Suprapubic skin (tissue), 4 donors: ENCODE results near the gene MRO.

Experiments
- EP300 ChIP-seq: sonication (generic); formaldehyde crosslinking; IDR thresholded peaks from one replicate; pipeline ENCODE4 v1.6.1; 2017; ENCODE audit warnings: antibody characterized with exemption
- POLR2A ChIP-seq, 2 donors: fragments of 450-650 bp; IDR thresholded peaks; one replicate each; pipeline ENCODE4 v1.6.1; 2017; ENCODE audit warnings: antibody characterized with exemption in 2 of 2, mild to moderate bottlenecking in 2 of 2, moderate library complexity in 2 of 2
- POLR2AphosphoS5 ChIP-seq, 3 donors: sonication (generic); formaldehyde crosslinking; IDR thresholded peaks; one replicate each; pipeline ENCODE4 v1.6.1; 2017; ENCODE audit warnings: antibody characterized with exemption in 3 of 3
- TF ChIP-seq, protein P1 (sequence below), 2 donors: fragments of 200-600 bp in 1 of 2; fragments of 450-650 bp in 1 of 2; sonication (generic) in 1 of 2; IDR thresholded peaks; one replicate each; pipeline ENCODE4 v1.5.1; 2016 to 2019; ENCODE audit warnings: antibody characterized with exemption in 2 of 2, mild to moderate bottlenecking in 1 of 2, moderate library complexity in 1 of 2

DNA sequence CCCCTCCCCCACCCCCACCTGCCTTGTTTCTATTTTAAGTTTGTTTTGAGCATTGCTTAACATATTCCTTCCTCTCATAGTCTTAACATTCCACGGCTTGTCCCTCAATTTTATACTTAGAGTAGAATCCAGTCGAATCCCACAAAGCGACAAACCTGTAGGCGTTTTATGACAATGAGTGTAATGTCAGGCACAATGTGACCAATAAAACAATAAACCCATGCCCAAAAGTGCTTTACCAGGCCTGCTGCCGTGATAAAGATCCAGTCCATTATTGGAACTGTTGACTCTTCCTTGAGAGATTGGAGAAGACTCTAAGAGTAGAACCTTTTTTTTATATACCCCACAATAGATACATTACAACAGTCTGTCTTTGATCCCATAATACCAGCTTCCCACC, 6.2 kb upstream of the MRO start:
- TF ChIP-seq, protein P1, sequence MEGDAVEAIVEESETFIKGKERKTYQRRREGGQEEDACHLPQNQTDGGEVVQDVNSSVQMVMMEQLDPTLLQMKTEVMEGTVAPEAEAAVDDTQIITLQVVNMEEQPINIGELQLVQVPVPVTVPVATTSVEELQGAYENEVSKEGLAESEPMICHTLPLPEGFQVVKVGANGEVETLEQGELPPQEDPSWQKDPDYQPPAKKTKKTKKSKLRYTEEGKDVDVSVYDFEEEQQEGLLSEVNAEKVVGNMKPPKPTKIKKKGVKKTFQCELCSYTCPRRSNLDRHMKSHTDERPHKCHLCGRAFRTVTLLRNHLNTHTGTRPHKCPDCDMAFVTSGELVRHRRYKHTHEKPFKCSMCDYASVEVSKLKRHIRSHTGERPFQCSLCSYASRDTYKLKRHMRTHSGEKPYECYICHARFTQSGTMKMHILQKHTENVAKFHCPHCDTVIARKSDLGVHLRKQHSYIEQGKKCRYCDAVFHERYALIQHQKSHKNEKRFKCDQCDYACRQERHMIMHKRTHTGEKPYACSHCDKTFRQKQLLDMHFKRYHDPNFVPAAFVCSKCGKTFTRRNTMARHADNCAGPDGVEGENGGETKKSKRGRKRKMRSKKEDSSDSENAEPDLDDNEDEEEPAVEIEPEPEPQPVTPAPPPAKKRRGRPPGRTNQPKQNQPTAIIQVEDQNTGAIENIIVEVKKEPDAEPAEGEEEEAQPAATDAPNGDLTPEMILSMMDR (IDR thresholded peaks at IDR 0.05) = no peak
- TF ChIP-seq POLR2A (IDR thresholded peaks at IDR 0.05) (no peak), POLR2AphosphoS5 (IDR thresholded peaks at IDR 0.05) (no peak), EP300 (no peak)
